PC-3 (cell line): ENCODE measurements around the gene PRRT1B. TPM values are rescaled to one million over a fixed set of nuclear protein-coding genes. Genes with fewer than 3 reads are reported as not detected.

Source experiments
- ATAC-seq: fragments of 200-7000 bp; cut with Tn5 transposase; 2 replicates; pipeline ENCODE4 v1.9.1; 2020; ENCODE audit warnings: mild to moderate bottlenecking, moderate library complexity
- BruUV-seq: library from RNA; stranded (reverse); fragments of 400-500 nt; replicated peaks from 2 replicates; lab custom pipeline; 2021; lab: Mats Ljungman, UMichigan
- CTCF ChIA-PET: fragments of 300-600 bp; sonication (Branson Sonifier 250); formaldehyde crosslinking; loops from one replicate; lab custom pipeline; 2022; ENCODE audit warnings: antibody characterized with exemption; lab: Charles Lee
- POLR2A ChIA-PET: fragments of 300-600 bp; sonication (Branson Sonifier 250); formaldehyde crosslinking; loops from one replicate; lab custom pipeline; 2022; ENCODE audit warnings: antibody characterized with exemption; ENCODE audit not compliant: unreplicated experiment; lab: Charles Lee
- DNase-seq: peaks from one replicate; pipeline ENCODE4 v3.0.0-alpha.2; 2015
- H2AFZ ChIP-seq: fragments of 300-600 bp; sonication (generic); 2 replicates; pipeline ENCODE4 v1.6.0; 2016; ENCODE audit warnings: antibody characterized with exemption, low read length
- H3F3A ChIP-seq: fragments of 300-600 bp; sonication (generic); one replicate; pipeline ENCODE4 v1.6.0; 2017; ENCODE audit warnings: antibody characterized with exemption, low read length, control low read depth, mild to moderate bottlenecking; ENCODE audit not compliant: unreplicated experiment
- H3K27ac ChIP-seq: fragments of 300-600 bp; sonication (generic); 2 replicates; pipeline ENCODE4 v1.5.1; 2016; ENCODE audit warnings: mild to moderate bottlenecking, low read length
- H3K27me3 ChIP-seq: fragments of 300-600 bp; sonication (generic); 2 replicates; pipeline ENCODE4 v1.6.1; 2016; ENCODE audit warnings: low read length, mixed read lengths
- H3K36me3 ChIP-seq: fragments of 300-600 bp; sonication (generic); 2 replicates; pipeline ENCODE4 v1.6.1; 2016; ENCODE audit warnings: low read depth, mixed run types, low read length, mixed read lengths
- H3K4me1 ChIP-seq: fragments of 300-600 bp; sonication (generic); 2 replicates; pipeline ENCODE4 v1.5.1; 2016; ENCODE audit warnings: low read length; ENCODE audit not compliant: insufficient read depth
- H3K4me2 ChIP-seq: fragments of 300-600 bp; sonication (generic); 2 replicates; pipeline ENCODE4 v1.6.0; 2016; ENCODE audit warnings: low read length
- H3K4me3 ChIP-seq: fragments of 300-600 bp; sonication (generic); 2 replicates; pipeline ENCODE4 v1.5.1; 2016; ENCODE audit warnings: mild to moderate bottlenecking, low read length, mixed read lengths
- H3K79me2 ChIP-seq: fragments of 300-600 bp; sonication (generic); 2 replicates; pipeline ENCODE4 v1.6.1; 2017; ENCODE audit warnings: low read length, mixed read lengths
- H3K9ac ChIP-seq: fragments of 300-600 bp; sonication (generic); 2 replicates; pipeline ENCODE4 v1.6.0; 2016; ENCODE audit warnings: mild to moderate bottlenecking, low read length
- H3K9me2 ChIP-seq: fragments of 300-600 bp; sonication (generic); replicated peaks from 2 replicates; pipeline ENCODE4 v1.6.1; 2016; ENCODE audit warnings: mixed run types, low read length, mixed read lengths
- H3K9me3 ChIP-seq: fragments of 300-600 bp; sonication (generic); 2 replicates; pipeline ENCODE4 v1.6.1; 2016; ENCODE audit warnings: low read length, mixed read lengths
- H4K20me1 ChIP-seq: fragments of 300-600 bp; sonication (generic); 2 replicates; pipeline ENCODE4 v1.6.1; 2016; ENCODE audit warnings: low read length, mixed read lengths
- CTCF ChIP-seq: fragments of 300-600 bp; sonication (generic); conservative IDR thresholded peaks from 2 replicates; pipeline ENCODE4 v1.5.1; 2017; ENCODE audit warnings: antibody characterized with exemption, low read depth, mild to moderate bottlenecking, low read length
- EZH2 ChIP-seq: fragments of 300-600 bp; sonication (generic); IDR thresholded peaks from one replicate; pipeline ENCODE4 v1.6.1; 2017; ENCODE audit warnings: antibody characterized with exemption, mild to moderate bottlenecking, low read length; ENCODE audit not compliant: unreplicated experiment
- EZH2phosphoT487 ChIP-seq: fragments of 300-600 bp; sonication (generic); IDR thresholded peaks from 2 replicates; pipeline ENCODE4 v1.6.1; 2018; ENCODE audit warnings: mild to moderate bottlenecking, antibody characterized with exemption, low read length, borderline replicate concordance
- intact Hi-C: fragments of 100-400 bp; cut with micrococcal nuclease; formaldehyde crosslinking; loops from 2 replicates; pipeline ENCODE4 v1.9.0; 2023
- total RNA-seq: library from RNA; depleted of rRNA; stranded (reverse); fragments of >200 nt; gene quantifications from 2 replicates; pipeline ENCODE4 v1.2.3, GENCODE V29; 2014

PRRT1B gene
- total RNA-seq, 1 experiment from 2014 or later = not detected

GRCh38 chr9:131559421-131560000, 14.2 kb downstream of the PRRT1B start:
- Histone ChIP-seq H3K4me1 (peaks cover 12% of the 10 kb centered on the region), H3F3A (no peaks in the 10 kb centered on the region), H3K9me2 (no peaks in the 10 kb centered on the region), H2AFZ (no peak overlapping the region), H3K27ac (no peak overlapping the region), H3K9ac (no peak overlapping the region), H3K4me3 (no peak overlapping the region), H3K36me3 (no peaks in the 10 kb centered on the region), H3K9me3 (no peaks in the 10 kb centered on the region), H4K20me1 (no peaks in the 10 kb centered on the region), H3K27me3 (no peaks in the 10 kb centered on the region), H3K79me2 (no peaks in the 10 kb centered on the region), H3K4me2 (no peak overlapping the region)
- BruUV-seq = no TSS peak
- ChIA-PET POLR2A (no interaction called here), CTCF (interaction anchor here (0.7 kb wide), 1 partner anchor 30 kb away, joined by 3 read pairs; no protein-coding TSS in a partner anchor)
- intact Hi-C loops = no loop called here
- DNase-seq = no peak
- ATAC-seq = no peak
- TF ChIP-seq EZH2phosphoT487 = no peak
- TF ChIP-seq CTCF = 0 out of 2 replicates have a peak, but pooled peaks have one; percentile 13

DNA sequence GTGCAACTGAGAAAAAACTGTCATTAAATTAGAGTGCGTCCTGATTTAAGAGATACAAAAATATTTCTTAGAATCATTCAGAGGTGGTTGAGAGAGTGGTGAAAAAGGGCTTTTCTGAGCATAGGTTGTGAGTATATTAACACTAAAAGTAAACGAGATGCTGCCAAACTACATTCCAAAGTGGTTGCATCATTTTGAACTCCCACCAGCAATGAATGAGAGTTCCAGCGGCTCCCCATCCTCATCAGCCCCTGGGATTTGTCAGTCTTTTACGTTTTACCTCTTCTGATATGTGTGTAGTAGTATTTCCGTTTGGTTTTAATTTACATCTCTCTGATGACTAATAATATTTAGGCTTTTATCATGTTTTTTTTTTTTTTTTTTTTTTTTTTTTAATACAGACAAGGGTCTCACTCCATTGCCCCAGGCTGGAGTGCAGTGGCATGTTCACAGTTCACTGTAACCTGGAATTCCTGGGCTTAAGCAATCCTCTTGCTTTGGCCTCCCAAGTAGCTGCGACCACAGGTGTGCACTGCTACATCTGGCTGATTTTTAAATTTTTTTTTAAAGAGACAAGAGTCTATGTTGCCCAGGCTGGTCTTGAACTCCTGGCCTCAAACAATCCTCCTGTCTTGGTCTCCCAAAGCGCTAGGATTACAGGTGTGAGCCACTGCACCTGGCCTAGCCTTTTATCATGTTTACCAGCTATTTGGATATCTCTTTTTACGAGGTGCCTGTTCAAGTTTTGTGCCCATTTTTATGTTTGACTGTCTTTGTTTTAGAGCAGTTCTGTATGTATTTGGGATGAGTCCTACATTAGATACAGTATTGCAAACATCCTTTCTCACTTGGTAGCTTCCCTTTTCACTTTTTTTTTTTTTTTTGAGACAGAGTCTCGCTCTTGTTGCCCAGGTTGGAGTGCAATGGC, 17.0 kb downstream of the PRRT1B start:
- Histone ChIP-seq H3K9me3 (no peaks in the 10 kb centered on the region), H3K4me2 (peak overlapping the region; percentile 87), H3K79me2 (no peaks in the 10 kb centered on the region), H2AFZ (no peak overlapping the region), H3F3A (no peaks in the 10 kb centered on the region), H3K9ac (no peak overlapping the region), H3K9me2 (no peaks in the 10 kb centered on the region), H4K20me1 (no peaks in the 10 kb centered on the region), H3K4me3 (peak overlapping the region; percentile 53), H3K36me3 (no peaks in the 10 kb centered on the region), H3K4me1 (peaks cover 12% of the 10 kb centered on the region), H3K27me3 (no peaks in the 10 kb centered on the region), H3K27ac (peak overlapping the region; percentile 18; the same call in 1 of the 2 replicates)
- ChIA-PET POLR2A (no interaction called here), CTCF (interaction anchor here (0.6 to 0.7 kb wide), 2 partner anchors 205 to 1442 kb away, joined by 3 to 4 read pairs; no protein-coding TSS in a partner anchor)
- BruUV-seq = no TSS peak
- DNase-seq = peak; percentile 87
- peak; percentile 73 for ATAC-seq
- intact Hi-C loops = loop anchor here (5.0 kb wide), 1 partner anchor 60 kb away; the partner anchor contains the start of gene POMT1
- TF ChIP-seq EZH2phosphoT487 (no peak), EZH2 (no peak), CTCF (no peak)
